GM21619 (cell line): ENCODE measurements around the gene PCDHB6.
"Not testable (repeated sequence)": the region's sequence is repeated elsewhere in the genome, so short reads cannot be mapped to it uniquely, and the experiment has no call there.

Experiments
- ATAC-seq: cut with Tn5 transposase; IDR thresholded peaks from one replicate; pipeline ENCODE4 v1.9.1; 2021; ENCODE audit not compliant: unreplicated experiment

Gene PCDHB6

GRCh38 chr5:141157901-141158300 lies 8.0 kb downstream of the PCDHB6 start:
- not testable (repeated sequence) for ATAC-seq

- ATAC-seq = no peak
Measured at GRCh38 chr5:141172381-141173204, 22.7 kb downstream of the PCDHB6 start, which contains the start of gene PCDHB7. PCDHB7 (plus strand) TSS chr5:141172644; CDS start chr5:141172836, 192 bp downstream.

DNA sequence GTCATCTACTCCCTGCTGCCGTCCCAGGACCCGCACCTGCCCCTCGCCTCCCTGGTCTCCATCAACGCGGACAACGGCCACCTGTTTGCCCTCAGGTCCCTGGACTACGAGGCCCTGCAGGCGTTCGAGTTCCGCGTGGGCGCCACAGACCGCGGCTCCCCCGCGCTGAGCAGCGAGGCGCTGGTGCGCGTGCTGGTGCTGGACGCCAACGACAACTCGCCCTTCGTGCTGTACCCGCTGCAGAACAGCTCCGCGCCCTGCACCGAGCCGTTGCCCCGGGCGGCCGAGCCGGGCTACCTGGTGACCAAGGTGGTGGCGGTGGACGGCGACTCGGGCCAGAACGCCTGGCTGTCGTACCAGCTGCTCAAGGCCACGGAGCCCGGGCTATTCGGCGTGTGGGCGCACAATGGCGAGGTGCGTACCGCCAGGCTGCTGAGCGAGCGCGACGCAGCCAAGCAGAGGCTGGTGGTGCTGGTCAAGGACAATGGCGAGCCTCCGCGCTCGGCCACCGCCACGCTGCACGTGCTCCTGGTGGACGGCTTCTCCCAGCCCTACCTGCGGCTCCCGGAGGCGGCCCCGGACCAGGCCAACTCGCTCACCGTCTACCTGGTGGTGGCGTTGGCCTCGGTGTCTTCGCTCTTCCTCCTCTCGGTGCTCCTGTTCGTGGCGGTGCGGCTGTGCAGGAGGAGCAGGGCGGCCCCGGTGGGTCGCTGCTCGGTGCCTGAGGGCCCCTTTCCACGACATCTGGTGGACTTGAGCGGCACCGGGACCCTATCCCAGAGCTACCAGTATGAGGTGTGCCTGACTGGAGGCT lies 24.6 kb downstream of the PCDHB6 start:
- not testable (repeated sequence) for ATAC-seq

DNA sequence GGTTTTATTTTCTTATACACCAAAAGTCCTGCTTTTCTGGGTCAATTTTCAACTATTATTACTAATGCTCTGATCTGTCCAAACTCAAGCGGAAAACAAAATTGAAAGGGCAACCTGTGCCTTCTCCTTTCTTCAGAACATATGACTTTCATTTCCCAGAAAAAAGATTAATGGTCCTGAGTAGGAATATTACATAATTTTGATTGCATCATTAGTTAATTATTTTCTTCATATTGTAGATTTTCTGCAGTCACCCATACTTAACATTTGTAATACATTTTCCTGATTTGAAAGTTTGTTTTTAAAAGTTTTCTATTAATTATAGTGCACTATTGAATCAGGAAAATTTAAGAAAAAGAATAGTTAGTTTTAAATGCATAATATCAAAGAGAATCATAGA lies 26.1 kb downstream of the PCDHB6 start:
- ATAC-seq = no peak

GRCh38 chr5:141177577-141178191 lies 27.8 kb downstream of the PCDHB6 start, which contains the start of gene PCDHB8:
PCDHB8 (plus strand) TSS chr5:141177790; CDS start chr5:141178035, 245 bp downstream.
- ATAC-seq = not testable (repeated sequence)

DNA sequence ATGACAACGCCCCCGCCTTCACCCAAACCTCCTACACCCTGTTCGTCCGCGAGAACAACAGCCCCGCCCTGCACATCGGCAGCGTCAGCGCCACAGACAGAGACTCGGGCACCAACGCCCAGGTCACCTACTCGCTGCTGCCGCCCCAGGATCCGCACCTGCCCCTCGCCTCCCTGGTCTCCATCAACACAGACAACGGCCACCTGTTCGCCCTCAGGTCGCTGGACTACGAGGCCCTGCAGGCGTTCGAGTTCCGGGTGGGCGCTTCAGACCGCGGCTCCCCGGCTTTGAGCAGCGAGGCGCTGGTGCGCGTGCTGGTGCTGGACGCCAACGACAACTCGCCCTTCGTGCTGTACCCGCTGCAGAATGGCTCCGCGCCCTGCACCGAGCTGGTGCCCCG lies 29.5 kb downstream of the PCDHB6 start:
- ATAC-seq = not testable (repeated sequence)

GRCh38 chr5:141179876-141180275 lies 30.0 kb downstream of the PCDHB6 start:
- not testable (repeated sequence) for ATAC-seq

- no peak for ATAC-seq
Measured at GRCh38 chr5:141180313-141180712, 30.5 kb downstream of the PCDHB6 start.

DNA sequence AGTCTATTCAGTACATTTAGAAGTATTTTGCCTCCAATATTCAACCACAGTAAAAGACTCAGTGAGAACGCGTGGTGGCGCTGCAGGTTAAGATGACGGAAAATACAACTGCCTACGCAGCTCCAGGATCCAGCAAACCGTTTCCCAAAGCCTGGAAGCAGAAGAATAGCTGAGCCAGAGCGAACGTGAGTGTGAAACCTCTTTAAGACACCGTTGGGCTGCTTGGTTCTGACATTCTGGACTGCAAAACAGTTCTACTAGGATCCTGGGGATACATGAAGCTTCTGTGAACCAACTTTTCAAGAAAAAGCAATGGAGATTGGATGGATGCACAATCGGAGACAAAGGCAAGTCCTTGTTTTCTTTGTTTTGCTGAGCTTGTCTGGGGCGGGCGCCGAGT lies 32.4 kb downstream of the PCDHB6 start, which contains the start of gene PCDHB16:
Gene PCDHB16, plus strand, starts transcription at position 140 of the 400 bp plus-strand sequence. Its CDS starts 173 bp downstream, at position 313.
- ATAC-seq = no peak

DNA sequence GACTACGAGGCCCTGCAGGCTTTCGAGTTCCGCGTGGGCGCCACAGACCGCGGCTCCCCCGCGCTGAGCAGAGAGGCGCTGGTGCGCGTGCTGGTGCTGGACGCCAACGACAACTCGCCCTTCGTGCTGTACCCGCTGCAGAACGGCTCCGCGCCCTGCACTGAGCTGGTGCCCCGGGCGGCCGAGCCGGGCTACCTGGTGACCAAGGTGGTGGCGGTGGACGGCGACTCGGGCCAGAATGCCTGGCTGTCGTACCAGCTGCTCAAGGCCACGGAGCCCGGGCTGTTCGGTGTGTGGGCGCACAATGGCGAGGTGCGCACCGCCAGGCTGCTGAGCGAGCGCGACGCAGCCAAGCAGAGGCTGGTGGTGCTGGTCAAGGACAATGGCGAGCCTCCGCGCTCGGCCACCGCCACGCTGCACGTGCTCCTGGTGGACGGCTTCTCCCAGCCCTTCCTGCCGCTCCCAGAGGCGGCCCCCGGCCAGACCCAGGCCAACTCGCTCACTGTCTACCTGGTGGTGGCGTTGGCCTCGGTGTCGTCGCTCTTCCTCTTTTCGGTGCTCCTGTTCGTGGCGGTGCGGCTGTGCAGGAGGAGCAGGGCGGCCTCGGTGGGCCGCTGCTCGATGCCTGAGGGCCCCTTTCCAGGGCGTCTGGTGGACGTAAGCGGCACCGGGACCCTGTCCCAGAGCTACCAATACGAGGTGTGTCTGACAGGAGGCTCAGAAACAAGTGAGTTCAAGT lies 34.4 kb downstream of the PCDHB6 start:
- ATAC-seq = not testable (repeated sequence)

DNA sequence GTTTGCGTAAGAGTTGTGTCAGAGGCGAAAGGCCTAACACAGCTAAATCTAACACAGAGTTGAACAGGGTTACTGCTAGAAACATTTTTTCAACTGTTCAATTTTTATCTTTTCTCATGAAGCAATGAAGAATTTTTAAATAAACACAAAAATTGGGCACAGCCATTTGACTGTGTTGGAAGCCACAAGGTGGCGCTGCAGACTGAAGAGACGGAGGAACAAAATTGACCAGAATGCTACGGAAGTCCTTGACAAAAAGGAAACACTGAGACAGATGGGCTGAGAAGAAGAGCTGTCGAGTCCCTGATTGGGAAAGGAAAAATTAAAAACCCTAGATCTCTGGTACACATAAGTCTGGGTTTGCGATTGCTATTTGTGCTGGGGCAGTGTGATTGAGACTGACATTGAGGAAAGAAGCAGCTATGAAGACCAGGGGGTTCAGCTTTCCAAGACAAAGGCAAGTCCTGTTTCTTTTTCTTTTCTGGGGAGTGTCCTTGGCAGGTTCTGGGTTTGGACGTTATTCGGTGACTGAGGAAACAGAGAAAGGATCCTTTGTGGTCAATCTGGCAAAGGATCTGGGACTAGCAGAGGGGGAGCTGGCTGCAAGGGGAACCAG lies 37.1 kb downstream of the PCDHB6 start, which contains the start of gene PCDHB9:
Gene PCDHB9, plus strand, starts transcription at position 265 of the 616 bp plus-strand sequence. Its CDS starts 158 bp downstream, at position 423.
- no peak for ATAC-seq

DNA sequence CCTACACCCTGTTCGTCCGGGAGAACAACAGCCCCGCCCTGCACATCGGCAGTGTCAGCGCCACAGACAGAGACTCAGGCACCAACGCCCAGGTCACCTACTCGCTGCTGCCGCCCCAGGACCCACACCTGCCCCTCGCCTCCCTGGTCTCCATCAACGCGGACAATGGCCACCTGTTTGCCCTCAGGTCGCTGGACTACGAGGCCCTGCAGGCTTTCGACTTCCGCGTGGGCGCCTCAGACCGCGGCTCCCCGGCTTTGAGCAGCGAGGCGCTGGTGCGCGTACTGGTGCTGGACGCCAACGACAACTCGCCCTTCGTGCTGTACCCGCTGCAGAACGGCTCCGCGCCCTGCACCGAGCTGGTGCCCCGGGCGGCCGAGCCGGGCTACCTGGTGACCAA lies 38.8 kb downstream of the PCDHB6 start:
- ATAC-seq = not testable (repeated sequence)

- ATAC-seq = not testable (repeated sequence)
Measured at GRCh38 chr5:141189131-141189530, 39.3 kb downstream of the PCDHB6 start.

GRCh38 chr5:141192110-141192725 lies 42.4 kb downstream of the PCDHB6 start, which contains the start of gene PCDHB10:
PCDHB10 (plus strand) TSS chr5:141192353; CDS start chr5:141192553, 200 bp downstream.
- ATAC-seq = no peak

- ATAC-seq = not testable (repeated sequence)
Measured at GRCh38 chr5:141194332-141194731, 44.5 kb downstream of the PCDHB6 start.

- no peak for ATAC-seq
Measured at GRCh38 chr5:141196363-141196762, 46.5 kb downstream of the PCDHB6 start.

- no peak for ATAC-seq
Measured at GRCh38 chr5:141199359-141200235, 49.7 kb downstream of the PCDHB6 start, which contains the start of gene PCDHB11. PCDHB11 (plus strand) TSS chr5:141199627; CDS start chr5:141199775, 148 bp downstream.

GRCh38 chr5:141201126-141201525 lies 51.3 kb downstream of the PCDHB6 start:
- ATAC-seq = not testable (repeated sequence)
